DMS 273 (cell line): Measurements from ENCODE around the gene GOSR1.
"Not testable (repeated sequence)": the region's sequence is repeated elsewhere in the genome, so short reads cannot be mapped to it uniquely, and the experiment has no call there.

Source experiments
- DNase-seq: peaks from one replicate; lab custom pipeline; 2025; ENCODE audit not compliant: unreplicated experiment; lab: John Stamatoyannopoulos, UW

GOSR1 gene

DNA sequence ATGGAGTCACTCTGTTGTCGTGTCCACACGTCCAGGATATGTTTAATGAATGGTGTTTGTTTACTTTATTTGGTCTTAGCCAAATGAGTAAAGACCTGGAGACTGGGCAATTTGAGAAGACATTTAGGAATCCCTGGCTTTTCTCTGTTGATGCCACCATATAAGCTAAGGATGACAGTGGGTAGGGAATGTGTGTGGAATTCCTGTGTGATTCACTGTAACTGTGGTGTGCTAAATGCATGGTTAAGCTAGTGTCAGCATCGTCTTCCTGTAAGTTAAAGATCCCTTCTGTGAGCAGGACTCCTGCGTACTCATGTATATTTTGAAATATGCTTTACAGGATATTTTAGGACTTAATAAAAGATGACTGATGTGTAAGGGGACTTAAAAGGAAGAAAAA, 26.4 kb downstream of the GOSR1 start:
- DNase-seq = no peak

DNA sequence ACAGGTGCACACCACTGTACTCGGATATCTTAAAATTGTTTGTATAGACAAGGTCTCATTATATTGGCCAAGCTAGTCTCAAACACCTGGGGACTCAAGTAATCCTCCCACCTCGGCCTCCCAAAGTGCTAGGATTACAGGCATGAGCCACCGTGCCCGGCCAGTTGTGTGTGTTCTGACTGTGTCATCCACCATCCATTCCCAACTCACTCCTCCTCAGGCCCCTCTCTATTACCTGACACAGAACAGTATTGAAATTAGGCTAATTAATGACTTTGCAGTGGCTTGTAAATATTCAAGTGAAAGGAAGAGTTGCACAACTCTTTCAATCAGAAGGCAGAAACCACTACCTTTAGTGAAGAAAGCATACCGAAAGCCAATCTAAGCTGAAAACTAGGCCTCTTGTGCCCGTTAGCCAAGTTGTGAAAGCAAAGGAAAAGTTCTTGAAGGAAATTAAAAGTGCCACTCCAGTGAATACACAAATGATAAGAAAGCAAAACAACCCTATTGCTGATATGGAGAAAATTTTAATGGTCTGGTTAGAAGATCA, 28.7 kb downstream of the GOSR1 start:
- DNase-seq = no peak

DNA sequence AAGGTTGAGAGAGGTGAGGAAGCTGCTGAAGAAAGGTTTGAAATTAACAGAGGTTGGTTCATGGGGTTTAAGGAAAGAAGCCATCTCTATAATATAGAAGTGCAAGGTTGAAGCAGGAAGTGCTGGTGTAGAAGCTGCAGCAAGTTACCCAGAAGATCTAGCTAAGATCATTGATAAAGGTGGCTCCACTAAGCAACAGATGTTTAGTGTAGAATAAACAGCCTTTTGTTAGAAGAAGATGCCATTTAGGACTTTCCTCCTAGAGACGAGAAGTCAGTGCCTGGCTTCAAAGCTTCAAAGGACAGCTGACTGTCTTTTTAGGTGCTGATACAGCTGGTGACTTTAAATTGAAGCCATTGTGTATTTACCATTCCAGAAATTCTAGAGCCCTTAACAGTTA, 29.3 kb downstream of the GOSR1 start:
- no peak for DNase-seq

DNA sequence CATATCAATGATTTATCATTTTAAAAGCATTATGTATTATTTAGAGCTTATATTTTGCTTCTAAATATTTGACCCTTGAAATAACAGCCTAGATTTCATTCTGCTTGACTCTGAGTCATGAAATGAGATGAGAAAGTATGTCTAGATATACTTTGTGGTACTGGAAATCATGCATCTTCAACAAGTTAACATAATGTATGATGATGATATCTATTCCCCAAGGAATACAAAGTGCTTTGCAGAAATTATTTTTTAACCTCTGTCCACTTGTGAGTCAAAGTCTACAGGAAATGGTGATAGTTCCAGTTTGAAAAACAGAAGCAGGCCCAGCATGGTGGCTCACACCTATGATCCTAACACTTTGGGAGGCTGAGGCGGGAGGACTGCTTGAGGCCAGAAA, 36.1 kb downstream of the GOSR1 start:
- no peak for DNase-seq

DNA sequence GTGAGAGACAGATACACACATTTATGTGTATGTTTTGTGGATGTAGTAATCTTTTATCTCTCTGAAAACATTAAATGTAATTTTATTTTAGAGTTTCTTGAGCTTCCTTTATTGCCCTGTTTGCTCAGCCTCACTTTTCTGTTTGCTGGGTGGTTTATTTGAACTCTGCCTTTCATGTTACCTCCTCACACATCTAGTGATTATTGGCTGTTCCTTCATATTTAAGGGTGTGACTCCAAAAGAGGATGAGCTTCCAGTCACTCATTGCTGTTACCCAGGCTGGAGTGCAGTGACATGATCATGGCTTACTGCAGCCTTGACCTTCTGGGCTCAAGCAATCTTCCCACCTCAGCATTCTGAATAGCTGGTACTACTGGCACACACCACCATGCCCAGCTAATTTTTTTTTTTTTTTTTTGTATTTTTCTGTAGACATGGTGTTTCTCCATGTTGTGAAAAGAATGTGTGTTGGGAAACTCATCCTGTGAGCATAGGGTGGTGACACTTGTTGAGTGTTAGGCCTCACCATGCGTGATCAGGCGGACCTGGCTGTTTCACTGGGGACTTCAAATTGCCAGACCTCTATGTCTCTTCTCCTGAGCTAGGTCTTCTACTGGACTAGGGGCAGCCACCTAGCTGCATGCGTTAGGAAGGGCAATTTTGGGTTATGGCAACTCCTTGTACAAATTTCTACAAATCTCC, 37.8 kb downstream of the GOSR1 start:
- no peak for DNase-seq

DNA sequence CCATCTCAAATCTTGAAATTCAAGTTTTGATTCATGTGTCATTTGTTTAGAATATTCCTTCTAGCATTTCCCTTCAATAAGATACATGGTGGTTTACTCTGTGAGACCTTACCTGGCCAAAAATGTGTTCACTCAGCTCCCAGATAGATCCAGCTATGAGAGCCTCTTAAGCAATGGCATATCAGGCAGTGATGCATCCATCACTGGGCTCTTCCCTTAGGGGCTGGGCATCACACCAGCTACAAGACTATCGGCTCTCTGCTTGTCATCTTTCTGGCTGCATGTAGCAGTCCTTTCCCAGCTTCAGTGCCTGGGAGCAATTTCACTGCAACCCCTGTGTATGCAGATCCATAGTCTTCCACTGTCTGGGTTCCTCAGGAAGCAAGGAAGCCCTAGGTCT, 40.6 kb downstream of the GOSR1 start:
- no peak for DNase-seq

DNA sequence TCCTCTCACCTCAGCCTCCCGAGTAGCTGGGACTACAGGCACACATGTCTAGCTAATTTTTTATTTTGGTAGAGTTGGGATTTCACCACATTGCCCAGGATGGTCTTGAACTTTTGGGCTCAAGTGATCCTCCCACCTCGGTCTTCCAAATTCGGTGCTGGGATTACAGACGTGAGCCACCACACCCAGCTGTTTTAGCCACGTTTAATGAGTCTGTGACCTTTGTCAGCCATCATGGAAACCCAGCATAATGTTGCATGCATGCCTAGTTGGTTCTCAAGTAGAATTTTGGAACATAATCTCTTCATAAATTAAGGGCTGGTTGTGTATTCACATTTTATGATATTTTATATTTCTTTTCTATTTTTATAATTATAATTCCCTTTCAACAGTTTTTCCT, 42.0 kb downstream of the GOSR1 start:
- DNase-seq = no peak

DNA sequence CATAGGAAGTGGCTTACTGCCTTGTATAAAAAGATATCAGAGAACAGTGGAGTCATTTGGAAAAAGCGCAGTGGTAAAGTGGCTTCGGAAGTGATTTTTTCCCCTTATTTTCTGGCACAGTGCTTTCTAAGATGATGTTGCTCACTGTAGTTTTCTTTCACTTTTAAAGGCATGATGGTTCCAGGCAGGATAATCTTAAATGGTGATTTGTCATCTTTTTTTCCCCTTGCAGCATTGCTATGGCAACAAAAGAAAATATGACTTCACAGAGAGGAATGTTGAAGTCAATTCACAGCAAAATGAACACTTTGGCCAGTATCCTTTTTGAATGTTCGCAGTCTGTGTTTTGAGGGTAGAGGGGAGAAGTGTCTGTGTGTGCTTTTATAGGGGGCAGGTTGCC, 42.5 kb downstream of the GOSR1 start:
- DNase-seq = no peak

DNA sequence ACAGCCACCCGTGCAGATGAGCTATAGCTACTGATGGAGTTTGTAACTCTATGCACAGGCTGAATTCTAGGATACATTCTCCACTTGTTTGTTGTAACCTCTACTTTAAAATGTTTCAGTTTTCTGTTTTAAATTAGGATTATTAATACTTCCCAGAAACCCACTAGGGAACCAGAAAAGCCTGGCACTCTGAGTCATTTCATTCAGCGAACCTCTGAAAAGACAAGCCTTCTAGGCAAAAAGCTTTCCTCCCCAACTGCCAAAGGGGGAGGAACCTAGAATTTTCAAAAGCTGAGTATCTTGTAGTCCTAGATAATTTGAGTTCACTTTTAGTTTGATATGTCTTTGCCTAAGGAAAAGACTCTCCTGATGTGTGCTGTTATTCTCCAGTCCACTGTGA, 43.2 kb downstream of the GOSR1 start:
- no peak for DNase-seq

DNA sequence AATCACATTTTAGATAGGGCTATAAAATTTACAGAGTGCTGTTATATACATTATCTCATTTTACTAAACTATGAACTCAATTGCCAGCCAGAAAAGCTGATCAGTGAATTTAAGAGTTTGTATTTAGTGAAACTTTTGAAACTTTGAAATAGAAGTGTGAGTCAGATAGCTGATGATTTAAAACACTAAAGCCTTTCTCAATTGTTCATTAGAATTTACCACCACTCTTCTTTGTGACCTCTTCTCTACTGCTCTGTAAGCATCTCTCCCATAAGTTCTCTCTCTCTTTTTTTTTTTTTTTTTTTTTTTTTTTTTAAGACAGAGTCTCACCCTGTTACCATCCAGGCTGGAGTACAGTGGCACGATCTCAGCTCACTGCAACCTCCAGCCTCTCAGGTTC, 43.7 kb downstream of the GOSR1 start:
- no peak for DNase-seq

DNA sequence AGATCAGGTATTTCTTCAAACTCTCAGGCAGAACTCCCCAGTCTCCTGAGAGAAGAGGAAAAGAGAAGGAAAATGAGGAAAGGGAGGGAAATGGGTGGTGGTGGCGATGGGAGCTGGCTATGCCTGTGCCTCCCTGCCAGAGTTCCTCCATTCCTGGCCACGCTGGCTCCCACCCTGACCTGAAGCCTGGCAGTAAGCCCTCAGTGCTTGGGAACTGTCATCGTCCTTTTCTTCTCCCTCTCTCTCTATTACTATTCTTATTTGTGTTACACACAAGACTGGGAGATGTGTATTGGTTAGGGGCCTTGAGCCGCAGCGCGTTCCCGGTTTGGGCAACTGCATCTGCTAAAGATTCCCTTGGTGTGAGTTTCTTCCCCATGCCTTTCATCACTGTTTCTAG, 44.6 kb downstream of the GOSR1 start:
- no peak for DNase-seq

DNA sequence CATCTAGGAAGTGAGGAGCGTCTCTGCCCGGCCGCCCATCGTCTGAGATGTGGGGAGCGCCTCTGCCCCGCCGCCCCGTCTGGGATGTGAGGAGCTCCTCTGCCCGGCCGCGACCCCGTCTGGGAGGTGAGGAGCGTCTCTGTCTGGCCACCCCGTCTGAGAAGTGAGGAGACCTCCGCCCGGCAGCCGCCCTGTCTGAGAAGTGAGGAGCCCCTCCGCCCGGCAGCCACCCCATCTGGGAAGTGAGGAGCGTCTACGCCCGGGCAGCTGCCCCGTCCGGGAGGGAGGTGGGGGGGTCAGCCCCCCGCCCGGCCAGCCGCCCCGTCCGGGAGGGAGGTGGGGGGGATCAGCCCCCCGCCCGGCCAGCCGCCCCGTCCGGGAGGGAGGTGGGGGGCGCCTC, 46.0 kb downstream of the GOSR1 start:
- not testable (repeated sequence) for DNase-seq

DNA sequence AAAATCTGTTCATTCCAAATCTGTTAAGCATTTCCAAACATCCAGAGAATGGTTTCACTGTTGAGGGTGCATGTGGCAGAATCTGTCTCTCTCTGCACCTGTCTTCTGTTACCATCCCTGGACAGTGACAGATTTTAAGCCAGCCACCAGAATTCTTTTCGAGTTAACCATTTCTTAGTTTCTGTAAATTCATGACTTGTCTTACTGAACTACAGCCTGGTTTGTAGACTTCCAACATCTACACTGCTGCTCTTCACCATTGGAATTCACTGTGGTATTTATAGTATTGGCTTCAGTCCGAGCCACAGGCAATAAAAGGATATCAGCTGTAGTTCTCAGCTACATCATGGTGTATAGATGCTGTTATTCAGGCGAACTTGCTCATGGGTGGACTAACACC, 47.6 kb downstream of the GOSR1 start:
- no peak for DNase-seq

DNA sequence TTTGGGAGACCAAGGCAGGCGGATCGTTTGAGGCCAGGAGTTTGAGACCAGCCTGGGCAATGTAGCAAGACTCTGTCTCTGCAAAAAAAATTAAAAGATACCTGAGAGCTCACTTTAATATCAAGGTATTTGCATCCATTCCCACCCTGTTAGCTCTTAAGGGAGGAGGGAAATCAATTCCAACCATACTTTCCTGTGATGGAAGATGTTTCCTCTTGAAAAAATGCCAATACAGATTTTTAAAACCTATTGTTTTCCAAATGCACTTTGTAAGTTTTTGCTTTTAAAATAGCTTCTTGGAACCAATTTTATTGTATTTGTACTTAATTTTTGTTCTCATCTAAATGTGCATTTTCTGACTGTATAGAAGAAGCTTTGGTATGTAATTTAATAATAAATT, 49.2 kb downstream of the GOSR1 start:
- no peak for DNase-seq

DNA sequence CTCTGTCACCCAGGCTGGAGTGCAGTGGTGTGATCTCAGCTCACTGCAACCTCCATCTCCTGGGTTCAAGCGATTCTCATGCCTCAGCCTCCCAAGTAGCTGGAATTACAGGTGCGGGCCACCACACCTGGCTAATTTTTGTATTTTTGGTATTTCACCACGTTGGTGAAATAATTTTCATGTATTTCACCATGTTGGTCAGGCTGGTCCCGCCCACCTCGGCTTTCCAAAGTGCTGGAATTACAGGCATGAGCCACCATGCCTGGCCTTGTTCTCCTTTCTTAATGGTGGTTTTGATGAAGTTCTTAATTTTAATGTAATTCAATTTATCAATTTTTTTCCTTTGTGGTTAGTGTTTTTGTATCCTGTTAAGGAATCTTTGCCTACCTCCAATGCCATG, 51.5 kb downstream of the GOSR1 start:
- DNase-seq = not testable (repeated sequence)

DNA sequence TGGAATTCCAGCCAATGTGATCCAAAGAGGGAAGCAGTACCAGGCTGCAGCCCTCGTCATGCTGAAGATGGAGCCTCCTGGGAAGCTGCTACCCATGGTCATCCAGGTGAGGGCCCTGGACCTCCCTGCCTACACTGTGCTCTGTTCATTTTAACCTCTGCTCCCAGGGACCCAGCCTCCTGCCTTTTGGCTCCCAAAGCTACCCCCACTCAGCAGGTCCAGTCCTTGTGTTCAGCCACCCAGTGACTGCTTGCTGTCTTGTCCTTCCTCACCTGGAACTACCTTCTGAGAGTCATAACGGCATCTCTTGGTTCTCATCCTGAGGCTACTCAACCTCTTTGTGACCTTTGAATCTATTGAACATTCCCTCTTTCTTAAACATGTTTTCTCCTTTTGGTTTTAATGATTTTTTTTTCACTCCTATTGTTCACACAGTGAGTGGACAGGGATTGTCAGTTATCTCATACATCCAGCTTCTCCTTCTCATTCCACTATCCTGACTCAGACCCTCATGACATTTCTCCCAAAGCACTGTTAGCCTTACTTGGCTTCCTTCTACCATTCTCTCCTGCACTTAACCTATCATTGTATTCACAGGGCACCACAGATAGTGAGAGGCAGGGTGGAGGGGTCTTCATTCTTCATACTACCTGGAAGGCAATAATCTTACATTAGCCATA, 53.3 kb downstream of the GOSR1 start:
- no peak for DNase-seq

DNA sequence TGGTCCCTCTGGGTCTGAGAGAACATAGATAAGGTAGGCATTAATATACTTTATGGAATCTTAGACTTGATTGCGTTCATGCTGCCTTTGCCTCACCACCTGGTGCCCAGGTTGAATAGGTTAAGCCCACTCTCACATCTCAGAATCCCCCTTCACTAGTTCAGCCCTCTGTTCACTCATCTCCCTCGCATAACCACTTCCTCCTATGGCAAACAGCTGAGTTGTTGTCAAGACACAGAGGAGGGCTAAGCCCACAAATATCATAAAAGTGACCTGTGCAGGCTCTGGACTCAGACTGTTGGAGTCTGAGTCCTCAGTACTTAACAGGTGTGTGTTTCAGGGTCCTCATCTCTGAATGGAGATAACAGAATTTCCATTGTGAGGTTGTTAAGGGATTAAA, 55.7 kb downstream of the GOSR1 start:
- DNase-seq = no peak

DNA sequence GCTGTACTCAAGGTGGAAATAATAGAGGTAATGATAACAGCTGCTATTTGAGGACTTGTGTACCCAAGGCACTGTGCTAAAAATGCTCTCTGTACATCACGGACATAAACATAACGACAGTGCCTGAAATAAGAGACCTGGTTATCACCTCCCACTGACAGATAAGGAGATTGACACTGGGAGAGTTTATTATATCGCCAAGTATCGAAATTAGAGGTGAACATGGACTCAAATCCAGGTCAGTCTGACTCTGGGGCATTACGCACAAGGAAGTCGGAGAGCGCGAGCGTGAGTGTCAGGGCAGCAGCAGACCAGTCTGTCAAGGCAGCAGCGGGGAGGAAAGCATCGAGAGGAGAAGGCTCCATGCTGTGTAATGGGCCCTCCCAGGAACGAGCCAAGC, 57.1 kb downstream of the GOSR1 start:
- no peak for DNase-seq

DNA sequence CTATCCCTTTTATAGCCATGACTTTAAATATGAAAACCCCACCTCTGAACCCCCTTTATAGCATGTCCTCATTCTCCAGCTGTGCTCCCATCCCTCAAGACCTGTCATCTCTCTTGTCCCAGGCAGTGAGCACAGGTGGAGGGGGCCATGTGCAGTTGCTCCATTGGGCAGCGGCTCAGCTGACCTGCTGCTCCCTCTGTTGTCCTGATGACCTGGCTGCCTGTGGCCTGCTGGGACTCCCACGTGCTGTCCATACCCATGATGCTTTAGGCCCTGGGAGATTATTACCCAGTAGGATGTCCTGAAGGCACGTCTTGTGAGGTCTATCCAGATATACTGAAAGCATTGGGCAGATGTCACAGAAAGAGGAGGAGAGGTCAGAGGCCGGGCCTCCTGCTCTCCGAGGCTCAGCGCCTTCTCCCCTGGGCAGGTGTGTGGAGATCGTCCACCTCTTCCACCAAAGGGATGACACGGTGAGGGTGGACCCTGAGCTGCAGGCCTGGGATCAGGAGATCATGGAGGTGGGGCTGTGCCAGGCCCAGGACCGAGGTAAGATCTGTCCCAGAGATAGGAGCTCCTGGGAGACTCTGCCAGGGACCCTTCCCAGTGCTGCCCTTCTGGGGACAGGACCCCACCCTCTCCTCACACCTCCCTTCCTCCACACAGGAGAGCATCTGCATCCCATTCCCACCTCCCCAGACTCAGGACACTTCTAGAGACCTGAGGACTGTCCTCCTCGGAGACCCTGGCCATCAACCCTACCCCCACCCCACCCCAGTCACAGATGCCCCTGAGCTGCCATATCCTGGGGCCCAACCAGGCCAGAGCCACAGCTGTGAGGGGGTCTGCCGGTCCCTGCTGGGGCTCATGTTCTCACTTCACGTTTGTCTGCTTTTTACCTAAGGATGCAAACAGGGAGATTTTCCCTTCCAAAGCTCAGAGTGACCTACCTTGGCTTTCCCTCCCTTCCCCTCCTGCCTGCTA, 58.0 kb downstream of the GOSR1 start:
- DNase-seq = no peak

DNA sequence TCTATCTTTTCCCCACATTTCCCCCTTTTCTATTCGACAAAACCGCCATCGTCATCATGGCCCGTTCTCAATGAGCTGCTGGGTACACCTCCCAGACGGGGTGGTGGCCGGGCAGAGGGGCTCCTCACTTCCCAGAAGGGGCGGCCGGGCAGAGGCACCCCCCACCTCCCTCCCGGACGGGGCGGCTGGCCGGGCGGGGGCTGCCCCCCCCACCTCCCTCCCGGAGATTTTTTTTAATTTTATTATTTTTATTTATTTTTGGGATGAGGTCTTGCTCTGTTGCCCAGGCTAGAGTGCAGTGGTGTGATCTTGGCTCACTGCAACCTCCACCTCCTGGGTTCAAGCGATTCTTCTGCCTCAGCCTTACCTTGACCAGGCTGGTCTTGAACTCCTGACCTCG, 59.6 kb downstream of the GOSR1 start:
- DNase-seq = not testable (repeated sequence)

DNA sequence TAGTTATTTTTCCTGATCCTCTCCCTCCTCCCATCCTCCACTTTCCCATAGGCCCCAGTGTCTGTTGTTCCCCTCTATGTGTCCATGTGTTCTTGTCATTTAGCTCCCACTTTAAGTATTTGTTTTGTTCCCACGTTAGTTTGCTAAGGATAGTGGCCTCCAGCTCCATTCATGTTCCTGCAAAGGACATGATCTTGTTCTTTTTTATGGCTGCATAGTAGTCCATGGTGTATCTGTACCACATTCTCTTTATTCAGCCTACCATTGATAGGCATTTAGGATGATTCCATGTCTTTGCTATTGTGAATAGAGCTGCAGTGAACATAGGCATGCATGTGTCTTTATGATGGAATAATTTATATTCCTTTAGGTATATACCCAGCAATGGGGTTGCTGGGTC, 60.5 kb downstream of the GOSR1 start:
- not testable (repeated sequence) for DNase-seq

DNA sequence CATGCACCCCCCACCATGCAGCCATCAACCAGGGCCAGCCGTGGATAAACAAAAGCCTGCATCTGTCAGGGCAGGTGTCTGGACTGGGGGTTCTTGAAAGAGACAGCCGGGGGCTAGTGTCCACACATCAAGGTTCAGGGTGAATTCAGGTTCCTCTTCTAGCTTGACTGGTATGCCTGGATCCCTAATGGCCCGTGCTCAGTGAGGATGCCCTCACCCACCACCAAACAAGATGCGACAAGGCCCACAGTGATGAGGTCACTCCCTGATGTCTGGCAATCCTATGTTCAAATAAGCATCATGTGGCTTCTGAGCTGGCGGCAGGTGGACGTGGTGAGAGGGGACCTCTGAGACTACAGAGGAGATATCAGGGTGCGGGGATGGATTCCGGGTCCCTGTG, 64.6 kb downstream of the GOSR1 start:
- no peak for DNase-seq
